Measurements from ENCODE around the gene ZGLP1.

The ZGLP1 gene

GRCh38 chr19:10292206-10292788, 17.3 kb downstream of the ZGLP1 start:
- peak overlapping the region; percentile 60 for H3K4me3 ChIP-seq (ENCODE audit: low read depth, low read length)
- DNase-seq (ENCODE audit: low read depth), result peak; percentile 88
- TF ChIP-seq CTCF (conservative IDR thresholded peaks at IDR 0.05; ENCODE audit: low read depth, low read length), result no peak

- peak overlapping the region; percentile 60 for H3K4me3 ChIP-seq (ENCODE audit: low read depth, low read length)
- no peak for TF ChIP-seq CTCF (conservative IDR thresholded peaks at IDR 0.05; ENCODE audit: low read depth, low read length)
- no peak for DNase-seq (ENCODE audit: low read depth)
Measured at GRCh38 chr19:10291554-10292205, 17.9 kb downstream of the ZGLP1 start.

GRCh38 chr19:10290876-10291553, 18.6 kb downstream of the ZGLP1 start:
- DNase-seq (ENCODE audit: low read depth), result peak; percentile 59
- no peak for TF ChIP-seq CTCF (conservative IDR thresholded peaks at IDR 0.05; ENCODE audit: low read depth, low read length)
- peak overlapping the region; percentile 60 for H3K4me3 ChIP-seq (ENCODE audit: low read depth, low read length)

GRCh38 chr19:10290357-10290875, 19.2 kb downstream of the ZGLP1 start:
- peak overlapping the region; percentile 60 for H3K4me3 ChIP-seq (ENCODE audit: low read depth, low read length)
- DNase-seq (ENCODE audit: low read depth), result no peak

GRCh38 chr19:10289836-10290356, 19.7 kb downstream of the ZGLP1 start, which contains the start of gene ICAM5:
ICAM5 (plus strand) TSS chr19:10289952; CDS start chr19:10290044, 92 bp downstream.
- peak within 1 kb of the TSS; percentile 60 for H3K4me3 ChIP-seq (ENCODE audit: low read depth, low read length)

More at GRCh38 chr19:10290357-10290875, 19.2 kb downstream of the ZGLP1 start:
- TF ChIP-seq CTCF (conservative IDR thresholded peaks at IDR 0.05; ENCODE audit: low read depth, low read length), result no peak

More at GRCh38 chr19:10289836-10290356, 19.7 kb downstream of the ZGLP1 start, which contains the start of gene ICAM5:
- no peak for TF ChIP-seq CTCF (conservative IDR thresholded peaks at IDR 0.05; ENCODE audit: low read depth, low read length)
- DNase-seq (ENCODE audit: low read depth), result peak; percentile 48

Data from choroid plexus epithelial cell (primary cell).